ENCODE data around the gene SMCO3.

DNA sequence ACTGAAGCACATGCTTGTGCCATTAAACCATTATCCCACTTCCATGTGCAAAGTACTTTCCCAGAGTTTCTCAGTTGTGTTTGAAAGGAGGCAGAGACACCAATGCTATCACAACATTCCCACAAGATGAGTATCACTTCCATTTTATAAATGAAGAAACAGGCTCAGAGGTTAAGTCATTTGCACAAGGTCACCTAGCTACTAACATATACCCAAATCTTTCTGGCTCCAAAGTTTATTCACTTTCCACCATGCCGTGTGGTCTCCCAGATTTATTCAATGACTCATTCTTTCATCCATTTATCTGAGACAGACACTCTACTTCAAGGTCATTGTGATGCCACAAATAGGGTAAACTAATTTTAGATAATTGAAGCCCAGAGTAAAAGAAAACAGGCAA is 20.0 kb upstream of the SMCO3 start:
- no peak for TF ChIP-seq EGR1 (IDR thresholded peaks at IDR 0.05; ENCODE audit: borderline replicate concordance, low read depth, low read length)
- TF ChIP-seq EZH2 (IDR thresholded peaks at IDR 0.05; ENCODE audit: low read depth, low read length, severe bottlenecking): no peak
- TF ChIP-seq SP2 (IDR thresholded peaks at IDR 0.05; ENCODE audit: low read length): no peak
- no peak for TF ChIP-seq CTCF (IDR thresholded peaks at IDR 0.05; ENCODE audit: control extremely low read depth in 1 of 3, insufficient read depth in 1 of 3, low read depth in 1 of 3, low read length in 3 of 3)
- no peak for TF ChIP-seq POLR2A (IDR thresholded peaks at IDR 0.05; ENCODE audit: control extremely low read depth in 1 of 2, low read depth in 2 of 2, low read length in 2 of 2)
- TF ChIP-seq, protein P1, sequence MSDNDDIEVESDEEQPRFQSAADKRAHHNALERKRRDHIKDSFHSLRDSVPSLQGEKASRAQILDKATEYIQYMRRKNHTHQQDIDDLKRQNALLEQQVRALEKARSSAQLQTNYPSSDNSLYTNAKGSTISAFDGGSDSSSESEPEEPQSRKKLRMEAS (IDR thresholded peaks at IDR 0.05): no peak
- no peak for TF ChIP-seq ATF3 (IDR thresholded peaks at IDR 0.05; ENCODE audit: insufficient read depth, low read depth, low read length)
- TF ChIP-seq, protein P2, sequence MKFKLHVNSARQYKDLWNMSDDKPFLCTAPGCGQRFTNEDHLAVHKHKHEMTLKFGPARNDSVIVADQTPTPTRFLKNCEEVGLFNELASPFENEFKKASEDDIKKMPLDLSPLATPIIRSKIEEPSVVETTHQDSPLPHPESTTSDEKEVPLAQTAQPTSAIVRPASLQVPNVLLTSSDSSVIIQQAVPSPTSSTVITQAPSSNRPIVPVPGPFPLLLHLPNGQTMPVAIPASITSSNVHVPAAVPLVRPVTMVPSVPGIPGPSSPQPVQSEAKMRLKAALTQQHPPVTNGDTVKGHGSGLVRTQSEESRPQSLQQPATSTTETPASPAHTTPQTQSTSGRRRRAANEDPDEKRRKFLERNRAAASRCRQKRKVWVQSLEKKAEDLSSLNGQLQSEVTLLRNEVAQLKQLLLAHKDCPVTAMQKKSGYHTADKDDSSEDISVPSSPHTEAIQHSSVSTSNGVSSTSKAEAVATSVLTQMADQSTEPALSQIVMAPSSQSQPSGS (IDR thresholded peaks at IDR 0.05; ENCODE audit: low read length): no peak
- TF ChIP-seq CREB1 (IDR thresholded peaks at IDR 0.05): no peak
- TF ChIP-seq PHF8 (conservative IDR thresholded peaks at IDR 0.05; ENCODE audit: low read depth, low read length): no peak

Data from H1 (cell line).